Osteoblast (primary cell): ENCODE measurements around the gene GPATCH4. TPM values are rescaled to one million over a fixed set of nuclear protein-coding genes. Genes with fewer than 3 reads are reported as not detected.
A peak's percentile ranks its signal among the peaks of the same experiment; 100 is the strongest.

Experiments used
- DNase-seq: peaks from one replicate; pipeline ENCODE4 v3.0.0; 2011; ENCODE audit warnings: low spot score, mixed read lengths; ENCODE audit not compliant: insufficient read length; ENCODE audit errors: missing footprints
- H2AFZ ChIP-seq: 2 replicates; pipeline ENCODE4 v1.6.0; 2011; ENCODE audit warnings: mild to moderate bottlenecking, low read length
- H3K27ac ChIP-seq: 2 replicates; pipeline ENCODE4 v1.5.1; 2011; ENCODE audit warnings: mild to moderate bottlenecking, low read depth, low read length, moderate library complexity
- H3K27me3 ChIP-seq: 2 replicates; pipeline ENCODE4 v1.6.0; 2012; ENCODE audit warnings: mild to moderate bottlenecking, control low read depth, inconsistent platforms, low read length, moderate library complexity; ENCODE audit not compliant: insufficient read depth
- H3K36me3 ChIP-seq: 2 replicates; pipeline ENCODE4 v1.5.1; 2011; ENCODE audit warnings: mild to moderate bottlenecking, low read length, control low read depth, moderate library complexity; ENCODE audit not compliant: insufficient read depth
- H3K4me1 ChIP-seq: 2 replicates; pipeline ENCODE4 v1.5.1; 2011; ENCODE audit warnings: mild to moderate bottlenecking, low read length, control low read depth, moderate library complexity; ENCODE audit not compliant: insufficient read depth
- H3K4me2 ChIP-seq: 2 replicates; pipeline ENCODE4 v1.6.0; 2011; ENCODE audit warnings: mild to moderate bottlenecking, low read length; ENCODE audit not compliant: insufficient read depth
- H3K4me3 ChIP-seq: fragments of 200-600 bp; sonication (generic); 3 replicates; pipeline ENCODE4 v1.5.1; 2012; ENCODE audit warnings: mild to moderate bottlenecking, low read length, inconsistent platforms; ENCODE audit not compliant: insufficient read depth
- H3K79me2 ChIP-seq: 2 replicates; pipeline ENCODE4 v1.6.0; 2012; ENCODE audit warnings: mild to moderate bottlenecking, low read length, control low read depth, inconsistent platforms; ENCODE audit not compliant: insufficient read depth
- H3K9me3 ChIP-seq: 2 replicates; pipeline ENCODE4 v1.5.1; 2011; ENCODE audit warnings: low read depth, low read length, control low read depth
- H4K20me1 ChIP-seq: 2 replicates; pipeline ENCODE4 v1.6.0; 2012; ENCODE audit warnings: mild to moderate bottlenecking, low read length, control low read depth; ENCODE audit not compliant: insufficient read depth
- CTCF ChIP-seq: IDR thresholded peaks from 2 replicates; pipeline ENCODE4 v1.5.1; 2011; ENCODE audit warnings: mild to moderate bottlenecking, low read depth, low read length, moderate library complexity; ENCODE audit errors: extremely low read depth
- total RNA-seq: library from RNA; depleted of rRNA; stranded (reverse); fragments of >200 nt; gene quantifications from 2 replicates; pipeline ENCODE4 v1.2.3, GENCODE V29; 2012

GPATCH4 gene
- total RNA-seq, 1 donor, result 8.0 TPM

DNA sequence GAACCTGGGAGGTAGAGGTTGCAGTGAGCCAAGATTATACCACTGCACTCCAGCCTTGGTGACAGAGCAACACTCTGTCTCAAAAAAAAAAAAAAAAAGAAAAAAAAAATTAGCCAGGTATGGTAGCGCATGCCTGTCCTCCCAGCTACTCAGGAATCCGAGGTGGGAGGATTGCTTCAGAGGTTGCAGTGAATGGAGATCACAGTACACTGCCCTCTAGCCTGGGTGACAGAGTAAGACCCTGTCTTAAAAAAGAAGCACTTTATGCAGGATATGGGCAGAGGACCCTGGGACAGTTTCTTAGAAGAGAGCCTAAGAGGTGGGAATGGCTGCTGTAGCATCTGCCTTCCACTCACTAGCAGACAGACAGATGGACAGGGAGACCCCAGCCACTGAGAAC, 51.9 kb downstream of the GPATCH4 start:
- Histone ChIP-seq H3K27ac (no peak overlapping the region), H4K20me1 (no peaks in the 10 kb centered on the region), H3K36me3 (peaks cover 38% of the 10 kb centered on the region), H3K9me3 (no peaks in the 10 kb centered on the region), H3K79me2 (no peaks in the 10 kb centered on the region), H3K4me3 (no peak overlapping the region), H3K27me3 (no peaks in the 10 kb centered on the region), H3K4me1 (peaks cover 10% of the 10 kb centered on the region), H3K4me2 (no peak overlapping the region), H2AFZ (no peak overlapping the region)
- DNase-seq, result no peak
- no peak for TF ChIP-seq CTCF

GRCh38 chr1:156547982-156548381, 53.3 kb downstream of the GPATCH4 start:
- no peak for DNase-seq
- no peaks in the 10 kb centered on the region for H3K79me2 ChIP-seq
- no peaks in the 10 kb centered on the region for H3K9me3 ChIP-seq
- no peaks in the 10 kb centered on the region for H4K20me1 ChIP-seq
- peaks cover 44% of the 10 kb centered on the region for H3K36me3 ChIP-seq
- no peak overlapping the region for H3K4me2 ChIP-seq
- no peak for TF ChIP-seq CTCF
- H3K4me1 ChIP-seq, result peaks cover 10% of the 10 kb centered on the region
- no peak overlapping the region for H3K4me3 ChIP-seq
- no peaks in the 10 kb centered on the region for H3K27me3 ChIP-seq
- H2AFZ ChIP-seq, result no peak overlapping the region
- H3K27ac ChIP-seq, result no peak overlapping the region

GRCh38 chr1:156547434-156547833, 53.8 kb downstream of the GPATCH4 start:
- Histone ChIP-seq H3K27me3 (no peaks in the 10 kb centered on the region), H3K4me3 (no peak overlapping the region), H3K4me2 (no peak overlapping the region), H4K20me1 (no peaks in the 10 kb centered on the region), H3K79me2 (no peaks in the 10 kb centered on the region), H3K9me3 (no peaks in the 10 kb centered on the region), H3K27ac (no peak overlapping the region), H3K36me3 (peaks cover 46% of the 10 kb centered on the region), H3K4me1 (peaks cover 10% of the 10 kb centered on the region), H2AFZ (no peak overlapping the region)
- no peak for DNase-seq
- no peak for TF ChIP-seq CTCF

DNA sequence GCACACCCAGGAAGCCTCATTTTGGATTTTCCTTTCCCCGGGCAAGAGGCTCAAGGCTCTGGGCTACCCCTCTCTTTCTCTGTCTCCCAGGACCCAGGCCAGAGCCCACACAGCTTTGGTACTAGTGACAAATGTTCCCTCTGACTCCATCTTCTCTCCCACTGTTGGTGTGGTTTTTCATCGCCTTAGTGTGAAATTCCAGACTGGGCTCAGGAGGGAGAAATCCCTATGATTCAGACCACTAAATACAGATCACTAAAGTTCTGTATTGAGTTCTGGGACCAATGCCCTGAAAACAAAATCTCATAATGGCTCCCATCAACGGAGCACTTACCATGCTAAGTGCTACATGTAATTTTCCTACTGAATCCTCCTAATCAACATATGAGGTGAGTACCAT, 55.0 kb downstream of the GPATCH4 start:
- Histone ChIP-seq H3K27ac (no peak overlapping the region), H3K79me2 (no peaks in the 10 kb centered on the region), H3K27me3 (no peaks in the 10 kb centered on the region), H3K36me3 (peaks cover 52% of the 10 kb centered on the region), H4K20me1 (no peaks in the 10 kb centered on the region), H3K4me3 (no peak overlapping the region), H3K4me1 (peaks cover 2% of the 10 kb centered on the region), H3K9me3 (no peaks in the 10 kb centered on the region), H2AFZ (peak overlapping the region; percentile 11), H3K4me2 (no peak overlapping the region)
- no peak for TF ChIP-seq CTCF
- DNase-seq, result no peak
